ENCODE measurements around the gene TRMT6. TPM values are rescaled to one million over a fixed set of nuclear protein-coding genes. Genes with fewer than 3 reads are reported as not detected.

TRMT6 gene, protein sequence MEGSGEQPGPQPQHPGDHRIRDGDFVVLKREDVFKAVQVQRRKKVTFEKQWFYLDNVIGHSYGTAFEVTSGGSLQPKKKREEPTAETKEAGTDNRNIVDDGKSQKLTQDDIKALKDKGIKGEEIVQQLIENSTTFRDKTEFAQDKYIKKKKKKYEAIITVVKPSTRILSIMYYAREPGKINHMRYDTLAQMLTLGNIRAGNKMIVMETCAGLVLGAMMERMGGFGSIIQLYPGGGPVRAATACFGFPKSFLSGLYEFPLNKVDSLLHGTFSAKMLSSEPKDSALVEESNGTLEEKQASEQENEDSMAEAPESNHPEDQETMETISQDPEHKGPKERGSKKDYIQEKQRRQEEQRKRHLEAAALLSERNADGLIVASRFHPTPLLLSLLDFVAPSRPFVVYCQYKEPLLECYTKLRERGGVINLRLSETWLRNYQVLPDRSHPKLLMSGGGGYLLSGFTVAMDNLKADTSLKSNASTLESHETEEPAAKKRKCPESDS
- total RNA-seq (7.6 TPM), polyA plus RNA-seq (ENCODE audit: insufficient read depth in 1 of 8, insufficient read length in 8 of 8, low replicate concordance in 1 of 8) (10 to 100 TPM in 7 of 8 donors, 1 to 10 TPM in 1; 9.0 to 12.1 (median 10.7) TPM)
- long read RNA-seq, donor 1, partial matches to known transcripts, result 0 of 2 reads
- long read RNA-seq, donor 1, other reads (novel, unspliced or antisense), result 0 of 2 reads
- long read RNA-seq, donor 2, result 0 reads
- long read RNA-seq, donor 3, partial matches to known transcripts, result 0 of 4 reads
- long read RNA-seq, donor 3, other reads (novel, unspliced or antisense), result 0 of 4 reads
- long read RNA-seq, donor 4, result 0 reads
- long read RNA-seq, donor 5, partial matches to known transcripts, result 8 of 10 reads
- long read RNA-seq, donor 5, other reads (novel, unspliced or antisense), result 0 of 10 reads
- long read RNA-seq, donor 6, partial matches to known transcripts, result 9 of 12 reads
- long read RNA-seq, donor 6, other reads (novel, unspliced or antisense), result 0 of 12 reads
- long read RNA-seq, donor 7, result 0 reads
- long read RNA-seq, donor 8, partial matches to known transcripts, result 0 of 1 reads
- long read RNA-seq, donor 8, other reads (novel, unspliced or antisense), result 0 of 1 reads
- long read RNA-seq, donor 9, partial matches to known transcripts, result 10 of 10 reads
- long read RNA-seq, donor 9, other reads (novel, unspliced or antisense), result 0 of 10 reads
- long read RNA-seq, donor 10, partial matches to known transcripts, result 12 of 15 reads
- long read RNA-seq, donor 10, other reads (novel, unspliced or antisense), result 0 of 15 reads
- long read RNA-seq, donor 11, partial matches to known transcripts, result 6 of 6 reads
- long read RNA-seq, donor 11, other reads (novel, unspliced or antisense), result 0 of 6 reads

DNA sequence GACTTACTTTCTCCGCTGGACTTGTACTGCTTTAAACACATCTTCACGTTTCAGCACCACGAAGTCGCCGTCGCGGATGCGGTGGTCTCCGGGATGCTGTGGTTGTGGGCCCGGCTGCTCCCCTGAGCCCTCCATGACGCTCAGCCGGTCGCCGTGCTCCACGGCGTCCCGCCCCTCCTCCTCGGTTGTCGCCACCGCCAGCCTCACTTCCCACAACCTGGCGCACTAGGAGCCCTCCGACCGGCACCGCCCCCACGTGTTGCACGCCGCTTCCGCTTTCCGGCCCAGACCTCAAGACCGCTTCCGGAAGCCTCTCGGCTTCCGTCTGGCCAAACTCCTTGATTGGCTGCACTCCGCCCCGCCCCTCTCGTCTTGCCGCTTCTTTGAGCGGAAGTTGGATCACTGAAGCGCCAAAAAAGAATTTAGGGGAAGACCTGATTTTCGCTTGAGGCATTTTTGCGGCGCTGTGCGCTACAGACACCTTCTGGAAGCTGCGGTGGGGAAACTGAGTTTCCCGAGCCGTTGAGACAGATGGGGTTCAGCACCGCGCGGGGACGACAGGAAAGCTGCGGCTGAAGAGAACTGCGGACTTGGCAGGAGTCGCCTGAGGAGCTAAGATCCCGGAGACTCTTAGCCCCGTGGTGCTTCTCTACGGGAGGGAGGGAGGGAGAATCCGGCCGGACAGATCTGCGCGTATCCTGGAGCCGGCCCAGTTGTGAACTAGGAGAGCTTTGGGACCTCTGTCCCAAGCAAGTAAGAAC lies at the start of gene TRMT6, which contains the start of gene MCM8:
Gene TRMT6, minus strand, starts transcription at position 263 of the 761 bp plus-strand sequence. Its CDS starts 128 bp downstream, at position 135.
Gene MCM8, plus strand, starts transcription at position 382 of the 761 bp plus-strand sequence. CDS start 1,364 bp downstream, outside the sequence.
- Histone ChIP-seq H3K4me3 (ENCODE audit: low read length) (peak within 1 kb of the TSS; percentile 80), H3K27me3 (ENCODE audit: control insufficient read depth, insufficient read depth, low read length) (no peaks in the 10 kb centered on the region), H3K4me1 (ENCODE audit: control insufficient read depth, insufficient read depth, low read length) (peaks cover 7% of the 10 kb centered on the region), H3K27ac (ENCODE audit: low read length) (peak within 1 kb of the TSS; percentile 85), H3K9me3 (replicated peaks; ENCODE audit: control insufficient read depth, low read depth, low read length) (no peaks in the 10 kb centered on the region), H3K36me3 (ENCODE audit: control insufficient read depth, insufficient read depth, low read length) (peaks cover 24% of the 10 kb centered on the region)
- peak; percentile 99 for DNase-seq
- WGBS (ENCODE audit: insufficient coverage), result under 1% methylated on average over 57 of the region's 61 CpGs

DNA sequence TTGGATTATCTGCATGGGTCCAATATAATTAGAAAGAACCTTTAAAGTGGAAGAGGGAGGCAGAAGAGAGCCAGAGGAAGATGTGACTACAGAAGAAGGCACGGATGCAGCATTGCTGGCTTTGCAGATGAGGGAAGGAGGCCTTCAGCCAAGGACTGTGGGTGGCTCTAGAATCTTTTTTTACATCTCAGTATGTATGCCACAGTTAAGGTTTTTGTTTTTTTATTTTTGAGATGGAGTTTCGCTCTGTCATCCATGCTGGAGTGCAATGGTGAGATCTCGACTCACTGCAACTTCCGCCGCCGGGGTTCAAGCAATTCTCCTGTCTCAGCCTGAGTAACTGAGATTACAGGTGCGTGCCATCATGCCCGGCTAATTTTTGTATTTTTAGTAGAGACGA lies 49.5 kb upstream of the TRMT6 start:
- Histone ChIP-seq H3K4me3 (ENCODE audit: low read length) (no peak overlapping the region), H3K27ac (ENCODE audit: low read length) (no peak overlapping the region), H3K36me3 (ENCODE audit: control insufficient read depth, insufficient read depth, low read length) (no peaks in the 10 kb centered on the region), H3K4me1 (ENCODE audit: control insufficient read depth, insufficient read depth, low read length) (no peaks in the 10 kb centered on the region), H3K9me3 (replicated peaks; ENCODE audit: control insufficient read depth, low read depth, low read length) (no peaks in the 10 kb centered on the region), H3K27me3 (ENCODE audit: control insufficient read depth, insufficient read depth, low read length) (no peaks in the 10 kb centered on the region)
- 89% methylated on average over 9 of the region's 9 CpGs for WGBS (ENCODE audit: insufficient coverage)
- no peak for DNase-seq

DNA sequence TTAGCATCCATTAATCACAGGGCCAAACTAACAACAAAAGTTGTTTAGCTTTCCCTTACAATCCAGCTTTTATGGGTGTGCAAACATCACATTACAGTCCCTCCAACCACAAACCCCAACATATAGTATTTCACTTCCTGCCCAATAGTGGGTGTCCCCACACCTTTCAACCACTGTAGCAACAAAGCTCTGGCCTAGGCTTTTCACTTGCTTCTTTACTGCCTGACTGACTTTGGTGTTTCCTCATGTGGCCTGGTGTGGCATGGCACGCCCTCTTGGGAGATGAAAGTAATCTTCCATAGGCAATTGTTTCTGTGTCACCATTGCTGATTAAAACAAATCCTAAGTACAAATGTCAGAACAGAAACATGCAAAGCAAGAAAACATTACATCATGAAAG lies 46.4 kb upstream of the TRMT6 start:
- H3K27ac ChIP-seq (ENCODE audit: low read length), result no peak overlapping the region
- DNase-seq, result no peak

DNA sequence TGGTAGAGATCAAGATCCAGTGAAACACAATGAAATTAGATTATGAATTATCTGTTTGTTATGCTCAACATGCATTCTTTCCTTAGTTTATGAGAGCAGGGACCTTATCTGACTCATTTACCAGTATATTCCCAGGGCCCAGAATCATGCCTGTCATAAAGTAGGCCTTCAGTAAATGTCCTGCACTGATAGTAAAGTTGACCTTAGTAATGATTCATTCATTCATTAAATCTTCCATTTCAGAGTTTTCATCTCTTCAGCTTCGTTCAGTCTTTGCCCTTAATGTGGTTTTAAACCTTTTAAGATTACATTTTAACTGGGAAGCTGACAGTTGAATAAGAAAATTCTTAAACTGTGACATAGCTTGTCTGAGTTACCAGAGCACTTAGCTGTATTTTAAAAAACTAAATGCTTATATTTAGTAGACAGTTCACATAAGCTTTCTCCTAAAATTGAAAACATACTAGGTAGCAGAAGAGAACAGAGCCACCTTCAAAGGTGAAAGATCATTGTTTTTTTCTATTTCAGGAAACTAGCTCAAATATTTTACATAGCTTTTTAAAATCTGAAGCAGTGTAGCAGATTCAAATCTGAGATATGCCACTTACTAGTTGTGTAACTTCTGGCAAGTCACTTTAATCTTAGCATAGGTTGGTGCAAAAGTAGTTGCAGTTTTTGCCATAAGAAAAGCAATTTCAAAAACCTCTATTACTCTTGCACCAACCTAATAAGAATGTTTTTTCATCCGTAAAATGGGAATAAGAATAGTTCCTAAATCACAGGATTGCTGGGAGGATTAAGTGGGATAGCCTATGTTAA lies 41.5 kb upstream of the TRMT6 start:
- Histone ChIP-seq H3K27ac (ENCODE audit: low read length) (no peak overlapping the region), H3K4me3 (ENCODE audit: low read length) (no peak overlapping the region), H3K36me3 (ENCODE audit: control insufficient read depth, insufficient read depth, low read length) (peaks cover 19% of the 10 kb centered on the region), H3K4me1 (ENCODE audit: control insufficient read depth, insufficient read depth, low read length) (no peaks in the 10 kb centered on the region), H3K9me3 (replicated peaks; ENCODE audit: control insufficient read depth, low read depth, low read length) (no peaks in the 10 kb centered on the region), H3K27me3 (ENCODE audit: control insufficient read depth, insufficient read depth, low read length) (no peaks in the 10 kb centered on the region)
- WGBS (ENCODE audit: insufficient coverage), result no CpG with 5 or more reads among the region's 2 CpGs
- DNase-seq, result no peak

More for the DNA sequence above, 46.4 kb upstream of the TRMT6 start:
- H3K36me3 ChIP-seq (ENCODE audit: control insufficient read depth, insufficient read depth, low read length), result no peaks in the 10 kb centered on the region
- H3K27me3 ChIP-seq (ENCODE audit: control insufficient read depth, insufficient read depth, low read length), result no peaks in the 10 kb centered on the region
- no peaks in the 10 kb centered on the region for H3K9me3 ChIP-seq (replicated peaks; ENCODE audit: control insufficient read depth, low read depth, low read length)
- WGBS (ENCODE audit: insufficient coverage), result no CpG with 5 or more reads among the region's 1 CpG
- no peaks in the 10 kb centered on the region for H3K4me1 ChIP-seq (ENCODE audit: control insufficient read depth, insufficient read depth, low read length)
- no peak overlapping the region for H3K4me3 ChIP-seq (ENCODE audit: low read length)

DNA sequence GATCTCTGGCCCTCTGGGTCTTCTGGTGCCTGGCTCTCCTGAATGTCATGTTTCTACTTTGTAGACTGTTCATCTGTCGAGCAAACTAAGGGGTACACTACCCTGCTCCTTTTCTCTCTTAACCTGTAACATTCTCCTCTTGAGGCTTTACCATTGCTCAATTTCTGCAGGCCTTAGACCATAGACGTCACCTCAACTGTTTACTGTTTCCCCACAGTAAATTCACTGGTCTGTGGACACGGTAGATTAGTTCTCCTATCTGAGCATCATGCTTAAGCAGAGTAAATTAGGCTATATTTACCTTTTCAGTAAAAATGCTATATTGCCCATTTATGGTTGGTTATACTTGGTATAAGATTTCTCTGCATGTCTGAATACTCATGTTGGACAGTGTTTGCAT lies 40.6 kb upstream of the TRMT6 start:
- no peaks in the 10 kb centered on the region for H3K4me1 ChIP-seq (ENCODE audit: control insufficient read depth, insufficient read depth, low read length)
- no peak overlapping the region for H3K27ac ChIP-seq (ENCODE audit: low read length)
- H3K9me3 ChIP-seq (replicated peaks; ENCODE audit: control insufficient read depth, low read depth, low read length), result no peaks in the 10 kb centered on the region
- no peak for DNase-seq
- H3K27me3 ChIP-seq (ENCODE audit: control insufficient read depth, insufficient read depth, low read length), result no peaks in the 10 kb centered on the region
- H3K36me3 ChIP-seq (ENCODE audit: control insufficient read depth, insufficient read depth, low read length), result peaks cover 20% of the 10 kb centered on the region
- H3K4me3 ChIP-seq (ENCODE audit: low read length), result no peak overlapping the region
- WGBS (ENCODE audit: insufficient coverage), result 100% methylated on average over 1 of the region's 3 CpGs

DNA sequence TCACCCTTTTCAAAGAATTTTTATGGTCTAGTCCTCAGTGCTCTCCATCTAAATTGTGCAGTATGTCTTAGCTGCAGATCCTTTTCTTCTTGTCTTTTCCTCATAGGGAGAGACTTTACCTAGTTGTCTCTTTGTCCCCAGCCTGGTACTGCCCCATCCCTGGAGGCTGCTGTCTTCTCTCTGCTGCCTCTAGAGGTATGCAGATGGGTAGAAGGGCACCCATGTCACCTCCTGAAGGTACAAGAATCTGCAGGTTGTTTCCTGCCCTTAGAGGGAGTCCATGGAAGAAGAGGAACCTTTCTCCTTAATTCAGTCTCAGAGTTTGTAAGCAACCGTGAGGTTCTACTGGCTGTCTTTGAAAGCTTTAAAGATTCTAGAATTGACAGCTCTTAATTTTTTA lies 39.2 kb upstream of the TRMT6 start:
- DNase-seq, result no peak
- Histone ChIP-seq H3K4me3 (ENCODE audit: low read length) (no peak overlapping the region), H3K27me3 (ENCODE audit: control insufficient read depth, insufficient read depth, low read length) (no peaks in the 10 kb centered on the region), H3K9me3 (replicated peaks; ENCODE audit: control insufficient read depth, low read depth, low read length) (no peaks in the 10 kb centered on the region), H3K36me3 (ENCODE audit: control insufficient read depth, insufficient read depth, low read length) (peaks cover 23% of the 10 kb centered on the region), H3K4me1 (ENCODE audit: control insufficient read depth, insufficient read depth, low read length) (no peaks in the 10 kb centered on the region), H3K27ac (ENCODE audit: low read length) (no peak overlapping the region)
- WGBS (ENCODE audit: insufficient coverage), result no CpG with 5 or more reads among the region's 1 CpG

DNA sequence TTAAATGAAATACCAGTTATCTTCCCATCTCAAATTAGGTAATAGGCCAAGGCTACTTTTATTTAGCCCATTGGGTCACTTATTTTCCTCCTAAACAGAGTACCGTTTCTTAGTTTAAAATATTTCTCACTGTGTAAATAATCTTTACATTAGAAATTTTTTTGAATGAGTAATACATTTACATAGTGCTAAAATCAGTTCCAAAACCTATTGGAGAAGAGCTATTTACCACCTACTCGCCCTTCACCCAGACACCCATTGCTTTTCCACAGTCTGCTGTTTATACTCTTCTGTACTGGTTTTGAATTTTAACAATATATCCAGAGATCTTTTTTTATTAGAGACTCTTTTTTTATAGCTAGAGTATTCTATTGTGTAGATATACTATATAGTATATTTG lies 37.0 kb upstream of the TRMT6 start:
- peaks cover 23% of the 10 kb centered on the region for H3K36me3 ChIP-seq (ENCODE audit: control insufficient read depth, insufficient read depth, low read length)
- no CpG with 5 or more reads among the region's 2 CpGs for WGBS (ENCODE audit: insufficient coverage)

DNA sequence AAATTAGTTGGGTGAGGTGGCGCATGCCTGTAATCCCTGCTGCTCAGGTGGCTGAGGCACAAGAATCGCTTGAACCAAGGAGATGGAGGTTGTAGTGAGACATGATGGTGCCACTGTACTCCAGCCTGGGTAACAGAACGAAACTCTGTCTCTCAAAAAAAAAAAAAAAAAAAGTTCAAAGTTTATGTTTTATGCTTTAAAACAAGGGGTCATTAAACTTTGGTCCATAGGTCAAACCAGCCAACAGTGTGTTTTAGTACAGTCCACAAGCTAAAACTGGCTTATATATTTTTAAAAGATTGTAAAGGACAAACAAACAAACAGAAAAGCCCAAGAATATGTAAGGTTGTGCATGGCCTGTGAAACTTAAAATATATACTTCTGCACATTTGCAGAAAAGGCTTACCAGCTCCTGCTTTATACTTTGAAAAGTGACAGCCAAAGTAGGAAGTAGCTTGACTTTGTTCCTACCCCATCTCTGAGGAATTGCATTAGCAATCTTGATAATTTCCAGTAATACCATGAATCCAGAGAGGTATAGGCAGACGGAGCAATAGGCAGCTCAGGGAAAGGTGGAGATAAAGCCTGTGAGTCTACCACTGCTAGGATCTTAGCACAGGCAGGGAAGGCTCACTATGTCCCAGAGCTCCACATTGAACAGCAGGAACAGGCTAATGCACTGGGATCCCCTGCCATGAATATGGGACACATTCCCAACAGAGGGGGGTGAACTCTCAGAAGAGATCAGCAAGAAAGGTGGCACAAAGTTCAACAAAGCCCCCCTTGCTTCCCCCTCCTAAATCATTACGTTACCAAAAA lies 30.6 kb upstream of the TRMT6 start:
- H3K4me1 ChIP-seq (ENCODE audit: control insufficient read depth, insufficient read depth, low read length), result no peaks in the 10 kb centered on the region
- no peaks in the 10 kb centered on the region for H3K9me3 ChIP-seq (replicated peaks; ENCODE audit: control insufficient read depth, low read depth, low read length)
- WGBS (ENCODE audit: insufficient coverage), result no CpG with 5 or more reads among the region's 5 CpGs
- no peaks in the 10 kb centered on the region for H3K27me3 ChIP-seq (ENCODE audit: control insufficient read depth, insufficient read depth, low read length)
- DNase-seq, result no peak
- H3K4me3 ChIP-seq (ENCODE audit: low read length), result no peak overlapping the region
- peaks cover 30% of the 10 kb centered on the region for H3K36me3 ChIP-seq (ENCODE audit: control insufficient read depth, insufficient read depth, low read length)
- no peak overlapping the region for H3K27ac ChIP-seq (ENCODE audit: low read length)

More for the DNA sequence above, 37.0 kb upstream of the TRMT6 start:
- DNase-seq, result no peak
- H3K4me3 ChIP-seq (ENCODE audit: low read length), result no peak overlapping the region
- no peaks in the 10 kb centered on the region for H3K9me3 ChIP-seq (replicated peaks; ENCODE audit: control insufficient read depth, low read depth, low read length)
- H3K4me1 ChIP-seq (ENCODE audit: control insufficient read depth, insufficient read depth, low read length), result no peaks in the 10 kb centered on the region
- H3K27me3 ChIP-seq (ENCODE audit: control insufficient read depth, insufficient read depth, low read length), result no peaks in the 10 kb centered on the region
- H3K27ac ChIP-seq (ENCODE audit: low read length), result no peak overlapping the region
